ENCODE data around the gene LSP1.

LSP1 gene

DNA sequence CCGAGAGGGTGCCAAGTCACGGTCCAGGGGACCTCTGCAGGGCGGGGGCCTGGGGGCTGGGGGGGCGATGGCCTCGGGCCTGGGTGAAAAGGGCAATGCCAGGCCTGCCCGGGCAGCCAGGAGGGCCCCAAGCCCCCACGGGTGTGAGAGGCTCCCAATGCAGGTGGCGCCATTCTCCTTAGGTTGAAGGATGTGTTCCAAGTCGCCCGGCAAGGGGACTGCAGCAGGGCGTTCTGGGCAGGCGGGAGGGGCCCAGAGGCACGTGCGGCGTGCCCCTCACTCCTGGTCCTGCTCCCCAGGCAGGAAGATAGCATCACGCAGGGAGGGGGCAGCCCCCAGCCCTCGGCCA, 14.8 kb upstream of the LSP1 start:
- no peak for DNase-seq

DNA sequence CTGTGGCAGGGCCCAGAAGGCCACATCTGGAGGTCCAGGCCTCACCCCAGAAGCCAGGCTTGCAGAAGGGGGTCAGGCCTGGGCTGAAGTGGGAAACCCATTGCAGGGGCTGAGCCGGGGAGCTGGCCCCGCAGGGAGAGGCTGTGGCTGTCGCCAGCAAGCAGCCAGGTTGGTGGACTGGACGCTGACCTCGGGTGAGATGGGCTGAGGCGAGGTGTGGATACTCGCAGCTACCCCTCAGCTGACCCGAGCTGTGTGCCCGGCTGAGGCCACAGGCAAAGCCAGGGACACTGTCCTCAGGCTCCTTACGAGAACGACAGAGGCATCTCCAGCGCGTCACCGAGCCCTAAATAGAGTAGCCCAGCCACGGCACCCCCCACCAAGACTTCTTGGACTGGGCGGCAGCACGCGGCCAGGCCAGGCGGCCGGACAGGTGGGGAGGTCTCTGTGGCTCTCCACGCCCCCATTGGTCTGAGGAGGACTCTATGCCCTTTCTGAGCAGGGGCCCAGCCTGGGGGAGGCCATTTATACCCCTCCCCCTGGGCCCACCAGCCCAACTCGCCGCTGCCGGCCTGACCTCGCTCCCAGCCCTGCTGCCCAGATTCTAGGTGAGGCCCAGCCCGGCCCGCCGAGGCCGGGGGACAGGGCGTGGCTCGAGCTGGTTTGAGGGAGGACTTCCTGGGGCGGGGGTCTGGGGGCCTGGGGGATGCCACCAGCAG, 14.3 kb upstream of the LSP1 start, which contains the start of gene TNNI2:
TSS of gene TNNI2 (plus strand) at position 556 of the 719 bp plus-strand sequence. CDS start 716 bp downstream, outside the sequence.
- DNase-seq, result no peak

DNA sequence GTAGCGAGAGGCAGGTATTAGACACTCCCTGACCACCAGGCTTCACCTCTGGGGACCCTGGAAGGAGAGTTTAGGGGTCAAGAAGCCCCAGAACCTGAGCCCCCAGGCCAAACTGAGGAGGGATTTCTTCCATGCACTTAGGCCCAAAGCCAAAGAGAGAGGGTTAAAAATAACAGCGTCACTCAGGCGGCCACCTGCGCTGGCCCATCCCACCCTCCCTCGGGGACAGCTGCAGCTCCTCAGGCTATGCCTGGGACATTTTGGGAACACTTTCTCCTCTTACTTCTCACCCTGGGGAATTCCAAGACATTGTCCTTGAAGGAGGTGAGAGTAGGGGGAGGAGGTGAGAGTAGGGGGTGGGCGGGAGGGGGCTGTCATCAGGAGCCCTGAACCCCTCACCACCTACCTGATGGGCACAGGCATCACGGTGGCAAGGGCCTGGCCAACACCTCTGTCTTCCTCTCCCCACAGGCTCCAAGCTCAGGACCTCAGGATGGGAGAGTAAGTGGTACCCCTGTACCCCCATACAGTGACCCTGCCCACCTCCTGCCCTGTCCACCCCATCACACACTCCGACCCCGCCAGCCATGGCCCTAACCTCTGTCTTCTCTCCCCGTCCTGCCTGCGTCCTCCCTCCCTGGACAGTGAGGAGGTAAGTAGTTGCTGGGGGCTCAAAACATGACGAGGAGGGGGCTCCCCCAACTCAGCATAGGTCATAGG, 13.5 kb upstream of the LSP1 start:
- no peak for DNase-seq

DNA sequence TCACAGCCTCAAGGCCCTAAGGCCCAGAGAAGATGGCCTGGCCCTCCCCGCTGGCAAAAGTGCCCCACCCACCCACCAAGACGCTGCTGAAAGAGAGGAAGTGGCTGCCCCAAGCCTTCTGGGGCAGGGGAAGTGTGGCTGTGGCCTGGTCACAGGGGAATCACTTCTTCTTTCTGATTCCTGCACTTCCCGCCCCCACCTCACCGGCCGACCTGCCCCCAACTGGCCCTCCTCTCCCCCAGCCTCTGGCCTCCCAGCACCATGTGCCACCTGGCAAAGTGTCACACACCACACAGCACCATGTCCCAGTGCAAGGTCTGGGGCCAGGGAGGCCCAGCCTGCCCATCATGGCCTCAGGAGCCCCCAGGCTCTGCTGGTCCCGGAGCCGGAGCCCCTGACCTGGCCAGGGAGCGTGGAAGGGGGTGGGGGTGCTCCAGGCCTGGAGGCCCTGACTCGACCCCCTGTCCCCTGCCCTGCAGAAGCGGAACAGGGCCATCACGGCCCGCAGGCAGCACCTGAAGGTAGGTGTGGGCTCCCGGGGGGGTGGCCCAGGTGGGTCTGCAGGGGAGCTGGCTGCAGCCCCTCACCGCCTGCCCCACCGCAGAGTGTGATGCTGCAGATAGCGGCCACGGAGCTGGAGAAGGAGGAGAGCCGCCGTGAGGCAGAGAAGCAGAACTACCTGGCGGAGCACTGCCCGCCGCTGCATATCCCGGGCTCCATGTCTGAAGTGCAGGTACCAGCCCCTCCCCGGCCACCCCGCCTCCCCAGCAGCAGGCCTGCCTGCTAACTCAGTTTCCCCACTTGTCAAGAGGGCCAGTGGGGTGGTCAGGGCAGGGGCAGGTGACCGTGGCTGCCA, 12.7 kb upstream of the LSP1 start:
- no peak for DNase-seq

DNA sequence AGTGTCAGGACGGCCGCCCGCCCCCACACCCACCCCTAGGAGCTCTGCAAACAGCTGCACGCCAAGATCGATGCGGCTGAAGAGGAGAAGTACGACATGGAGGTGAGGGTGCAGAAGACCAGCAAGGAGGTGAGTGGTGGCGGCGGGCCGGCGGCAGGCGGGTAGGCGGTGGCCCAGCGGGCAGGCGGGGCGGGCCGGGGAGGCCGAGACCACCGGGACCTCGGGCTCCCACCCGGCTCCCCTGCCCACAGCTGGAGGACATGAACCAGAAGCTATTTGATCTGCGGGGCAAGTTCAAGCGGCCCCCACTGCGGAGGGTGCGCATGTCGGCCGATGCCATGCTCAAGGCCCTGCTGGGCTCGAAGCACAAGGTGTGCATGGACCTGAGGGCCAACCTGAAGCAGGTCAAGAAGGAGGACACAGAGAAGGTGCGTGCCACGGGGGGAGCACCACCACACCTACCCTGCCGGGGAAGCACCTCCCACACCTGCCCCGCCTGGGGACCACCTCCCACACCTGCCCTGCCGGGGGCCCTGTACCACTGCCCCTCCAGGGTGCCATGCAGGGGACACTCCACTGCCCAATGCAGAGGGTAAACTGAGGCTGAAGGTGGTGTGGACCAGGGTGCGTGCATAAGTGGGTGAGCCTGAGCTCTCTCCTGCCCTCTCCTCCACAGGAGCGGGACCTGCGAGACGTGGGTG, 12.0 kb upstream of the LSP1 start:
- no peak for DNase-seq

DNA sequence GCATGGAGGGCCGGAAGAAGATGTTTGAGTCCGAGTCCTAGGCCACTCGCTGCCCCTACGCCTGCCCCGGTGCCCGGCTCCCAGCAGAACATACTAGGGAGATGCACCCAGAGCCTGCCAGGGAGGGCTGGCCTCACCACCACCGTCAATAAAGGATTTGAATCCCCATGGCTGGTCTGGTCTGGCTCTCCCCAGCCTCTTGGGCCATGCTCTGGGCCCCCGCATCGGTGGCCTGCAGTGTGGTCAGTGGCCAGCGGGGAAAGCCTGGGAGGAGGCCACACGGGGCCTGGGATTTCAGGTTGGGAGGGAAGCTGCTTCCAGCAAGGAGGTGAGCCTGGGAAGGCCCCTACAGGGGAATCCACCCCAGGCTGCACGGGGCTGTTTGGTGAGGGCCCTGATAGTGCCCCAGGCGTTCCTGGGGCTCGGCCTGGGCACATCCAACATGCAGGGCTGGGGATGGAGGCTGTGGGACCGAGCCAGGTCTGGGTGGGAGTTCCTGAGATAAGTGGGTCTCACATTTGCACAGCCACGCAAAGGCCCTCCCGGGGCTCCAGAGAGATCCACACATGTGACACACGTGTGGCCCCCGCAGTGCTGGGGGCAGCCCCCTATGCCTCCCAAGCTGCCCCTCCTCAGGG, 11.3 kb upstream of the LSP1 start:
- no peak for DNase-seq

DNA sequence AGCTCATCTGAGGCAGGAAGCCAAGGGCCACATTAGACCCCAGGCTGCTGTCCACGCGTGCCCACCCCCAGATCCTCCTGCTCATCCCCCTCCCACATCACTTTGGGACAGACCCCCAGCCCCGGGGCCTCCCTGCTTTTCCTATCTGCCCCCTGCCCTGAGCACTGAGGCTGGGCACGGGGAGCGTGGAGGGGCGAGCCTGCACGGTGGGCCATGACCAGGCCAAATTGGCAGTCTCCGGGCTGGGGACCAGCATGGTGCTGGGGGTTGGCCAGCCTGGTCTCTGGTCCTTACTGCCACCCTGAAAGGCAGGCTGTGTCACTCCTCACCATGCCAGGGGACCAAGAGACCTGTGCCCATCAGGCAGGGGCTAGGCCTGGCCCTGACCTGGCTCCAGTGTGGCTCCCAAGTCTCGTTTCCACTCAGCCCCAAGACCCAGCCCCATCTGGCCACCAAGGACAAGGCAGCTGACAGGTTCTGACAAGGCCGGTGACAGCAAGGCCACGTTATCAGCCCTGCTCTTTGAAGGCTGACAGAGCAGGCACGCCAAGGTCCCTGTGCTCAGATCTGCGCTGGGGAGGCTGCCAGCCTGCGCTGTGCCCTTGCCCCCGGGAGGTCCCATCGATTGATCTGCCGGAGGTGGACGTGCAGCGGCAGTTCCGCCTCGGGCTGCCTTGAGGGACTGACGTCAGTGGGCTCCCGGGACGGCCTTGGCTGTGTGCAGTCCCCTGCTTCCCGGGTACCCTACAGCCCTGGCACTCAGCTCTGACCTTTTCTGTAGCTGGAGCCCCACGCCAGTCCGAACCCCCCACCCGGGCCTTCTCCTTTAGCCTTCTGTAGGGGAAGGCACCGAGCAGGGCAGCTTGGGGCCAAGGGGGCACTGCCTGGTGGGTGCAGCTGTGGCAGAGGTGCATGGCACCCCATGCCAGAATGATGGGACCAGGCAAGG, 10.5 kb upstream of the LSP1 start:
- no peak for DNase-seq

DNA sequence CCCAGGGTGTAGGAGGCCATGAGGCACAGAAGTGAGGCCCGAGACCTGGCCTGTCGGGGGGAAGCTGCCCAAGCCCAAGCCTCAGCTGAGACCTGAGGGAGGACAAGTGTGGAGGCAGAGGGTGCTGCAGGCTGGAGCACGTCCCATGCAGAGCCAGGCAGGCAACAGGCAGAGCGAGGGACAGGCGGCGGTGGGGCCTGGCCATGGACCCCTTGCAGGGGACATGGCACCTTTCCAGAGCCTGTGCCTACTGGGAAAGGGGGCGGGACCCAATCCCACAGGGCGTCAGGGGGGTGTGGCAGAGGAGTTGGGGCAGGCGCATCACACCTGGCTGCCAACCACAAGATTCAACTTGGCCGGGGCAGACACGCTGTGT, 9.8 kb upstream of the LSP1 start:
- no peak for DNase-seq

DNA sequence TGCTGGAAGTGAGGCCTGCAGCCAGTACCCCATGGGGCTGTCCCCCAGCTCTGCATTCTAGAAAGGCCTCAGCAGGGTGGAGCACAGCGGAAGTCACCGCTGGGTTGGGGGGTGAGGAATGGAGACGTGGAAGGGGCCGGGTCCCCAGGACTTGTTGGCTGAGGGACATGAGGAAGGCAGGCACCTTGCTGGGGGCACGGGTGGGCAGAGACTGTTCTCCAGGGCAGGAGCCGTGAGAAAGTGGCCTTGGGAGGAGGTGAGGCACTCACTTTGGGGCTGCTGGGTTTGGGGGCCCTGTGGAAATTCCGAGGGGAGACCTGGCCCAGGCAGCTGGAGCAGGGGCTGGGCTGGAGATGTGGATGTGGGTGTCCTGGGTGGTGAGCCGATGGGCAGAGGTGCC, 9.1 kb upstream of the LSP1 start:
- DNase-seq, result no peak

DNA sequence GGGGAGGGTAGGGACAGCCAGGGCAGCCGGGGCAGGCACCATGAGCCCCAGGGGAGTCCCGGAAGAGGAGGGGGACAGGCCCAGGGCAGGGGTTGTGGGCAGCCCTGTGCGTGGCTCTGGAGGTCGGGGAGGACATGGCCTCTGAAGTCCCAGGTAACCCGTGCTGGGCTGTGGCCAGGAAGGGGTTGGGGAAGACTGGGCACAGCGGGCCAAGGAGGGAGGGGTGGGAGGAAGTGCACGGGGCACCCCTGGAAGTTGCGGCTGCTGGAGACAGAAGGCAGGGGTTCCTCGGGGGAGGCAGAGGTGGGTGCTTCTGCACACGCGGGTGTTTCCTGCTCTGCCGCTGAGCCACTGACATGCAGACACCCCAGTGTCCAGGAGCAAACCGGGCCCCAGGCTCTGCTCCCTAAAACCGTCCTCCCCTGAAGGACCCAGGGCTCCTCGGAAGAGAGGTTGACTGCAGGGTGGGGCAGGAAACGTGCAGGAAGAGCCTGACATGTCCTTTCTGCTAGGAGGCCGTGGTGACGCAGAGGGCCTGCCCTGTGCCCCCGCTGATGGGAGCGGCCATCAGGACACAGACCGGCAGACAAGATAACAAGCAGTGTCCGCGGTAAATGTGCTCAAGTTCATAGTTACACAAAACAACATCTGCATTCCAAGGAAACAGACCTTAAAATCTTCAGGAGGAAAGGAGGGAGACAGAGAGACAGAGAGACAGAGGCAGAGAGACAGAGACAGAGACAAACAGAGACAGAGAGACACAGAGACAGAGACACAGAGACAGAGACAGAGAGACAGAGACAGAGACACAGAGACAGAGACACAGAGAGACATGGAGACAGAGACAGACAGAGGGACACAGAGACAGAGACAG, 8.4 kb upstream of the LSP1 start:
- no peak for DNase-seq

DNA sequence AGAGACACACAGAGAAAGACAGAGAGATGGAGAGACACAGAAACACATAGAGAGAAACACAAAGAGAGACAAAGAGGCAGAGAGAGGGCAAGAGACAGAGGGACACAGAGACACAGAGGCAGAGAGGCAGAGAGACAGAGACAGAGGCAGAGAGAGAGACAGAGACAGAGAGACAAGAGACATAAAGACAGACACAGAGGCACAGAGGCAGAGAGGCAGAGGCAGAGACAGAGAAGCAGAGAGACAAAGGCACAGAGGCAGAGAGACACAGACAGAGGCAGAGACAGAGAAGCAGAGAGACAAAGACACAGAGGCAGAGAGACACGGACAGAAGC, 7.8 kb upstream of the LSP1 start:
- DNase-seq, result no peak

DNA sequence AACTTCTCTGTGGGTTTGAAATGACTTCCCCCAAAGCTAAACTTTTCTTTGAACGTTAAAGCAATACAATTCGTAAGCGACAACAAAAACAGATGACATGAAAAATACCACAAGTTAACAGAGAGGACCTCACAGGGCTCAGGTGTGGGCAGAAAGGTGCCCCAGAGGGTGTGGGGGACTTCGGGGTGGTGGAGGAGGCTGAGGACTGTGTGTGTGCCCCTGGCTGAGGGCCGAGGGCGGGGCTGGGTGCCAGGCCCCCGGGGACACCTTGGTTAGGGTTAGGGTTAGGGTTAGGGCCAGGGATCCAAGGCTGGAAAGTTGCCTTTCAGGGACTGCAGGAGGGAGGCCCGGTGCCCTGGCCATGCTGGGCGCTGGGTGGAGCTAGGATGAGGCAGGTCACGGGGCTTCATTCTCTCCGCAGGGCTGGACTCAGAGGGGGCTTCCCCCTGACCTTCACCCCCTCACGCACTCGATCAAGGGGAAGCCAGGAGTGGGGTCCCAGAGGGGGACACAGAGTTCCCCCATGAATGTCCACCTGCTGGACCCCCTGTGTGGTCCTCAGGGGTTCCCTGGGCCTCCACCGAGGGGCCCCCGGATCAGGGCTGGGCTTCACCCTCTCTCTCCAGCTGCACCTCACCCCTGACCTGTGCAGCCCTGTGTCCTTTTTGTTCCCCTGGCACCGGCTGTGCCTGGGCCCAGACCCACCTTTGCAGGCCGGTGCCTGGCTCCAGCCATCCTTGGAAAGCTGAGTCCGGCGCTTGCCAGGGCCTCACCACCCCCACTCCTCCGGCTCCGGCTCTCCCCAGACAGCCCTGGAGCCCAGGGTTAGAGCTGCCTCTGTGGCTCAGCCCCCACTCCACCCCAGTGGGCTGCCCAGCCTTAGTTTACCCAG, 7.1 kb upstream of the LSP1 start:
- no peak for DNase-seq

DNA sequence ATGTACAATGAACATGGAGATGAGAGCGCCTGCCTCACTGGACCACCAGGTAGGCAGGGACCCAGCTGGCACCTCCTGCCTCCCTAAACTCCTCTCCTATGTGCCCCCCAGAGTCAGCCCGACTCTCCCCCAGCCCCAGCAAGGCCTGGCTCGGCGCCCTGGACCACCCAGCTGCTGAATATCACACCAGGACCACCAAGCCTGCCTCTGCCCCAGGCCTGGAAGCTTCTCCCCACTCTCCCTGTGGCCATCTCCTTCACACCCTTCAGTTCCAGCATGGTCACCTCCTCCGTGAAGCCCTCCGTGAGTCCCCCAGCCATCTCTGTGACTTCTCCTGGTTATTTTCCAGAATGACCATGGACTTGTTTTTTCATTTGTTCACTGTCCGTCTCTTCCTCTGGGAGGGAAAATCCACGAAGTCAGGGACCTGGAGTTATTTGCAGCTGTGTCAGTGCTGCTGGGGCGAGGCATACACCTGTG, 6.4 kb upstream of the LSP1 start:
- no peak for DNase-seq

DNA sequence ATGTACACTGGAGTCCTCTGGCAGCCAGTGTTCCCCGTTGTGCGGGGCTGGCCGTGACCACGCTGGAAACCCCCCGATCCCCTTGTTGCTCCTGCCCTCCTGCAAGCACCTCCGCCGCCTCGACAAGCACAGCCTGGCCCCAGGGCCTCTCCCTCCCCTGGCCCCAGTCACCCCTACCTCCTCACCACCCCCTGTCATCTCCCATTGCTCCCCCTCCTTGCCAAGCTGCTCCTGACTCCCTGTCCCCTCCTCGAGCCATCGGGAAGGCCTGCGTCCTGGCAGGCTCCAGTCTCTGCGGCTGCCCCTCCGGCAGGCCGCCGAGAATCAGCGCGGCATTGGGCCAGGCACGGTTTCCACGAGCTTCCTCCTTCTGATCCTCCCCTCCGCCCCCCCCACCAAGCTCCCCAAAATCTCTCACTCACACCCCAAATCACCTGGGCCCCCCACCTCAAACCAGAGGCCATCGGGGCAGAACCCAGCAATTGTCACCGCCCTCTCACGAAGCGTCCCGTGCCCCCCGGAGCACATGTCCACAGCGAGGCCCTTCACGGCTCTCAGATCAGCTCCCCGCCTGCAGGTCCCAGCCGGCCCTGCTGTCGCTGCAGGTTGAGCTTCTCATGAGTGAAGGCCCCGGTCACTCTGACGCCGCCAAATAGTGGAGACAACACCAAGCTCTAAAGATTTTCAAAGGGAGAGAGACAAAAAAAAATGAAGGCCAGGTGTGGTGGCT, 5.7 kb upstream of the LSP1 start:
- no peak for DNase-seq

DNA sequence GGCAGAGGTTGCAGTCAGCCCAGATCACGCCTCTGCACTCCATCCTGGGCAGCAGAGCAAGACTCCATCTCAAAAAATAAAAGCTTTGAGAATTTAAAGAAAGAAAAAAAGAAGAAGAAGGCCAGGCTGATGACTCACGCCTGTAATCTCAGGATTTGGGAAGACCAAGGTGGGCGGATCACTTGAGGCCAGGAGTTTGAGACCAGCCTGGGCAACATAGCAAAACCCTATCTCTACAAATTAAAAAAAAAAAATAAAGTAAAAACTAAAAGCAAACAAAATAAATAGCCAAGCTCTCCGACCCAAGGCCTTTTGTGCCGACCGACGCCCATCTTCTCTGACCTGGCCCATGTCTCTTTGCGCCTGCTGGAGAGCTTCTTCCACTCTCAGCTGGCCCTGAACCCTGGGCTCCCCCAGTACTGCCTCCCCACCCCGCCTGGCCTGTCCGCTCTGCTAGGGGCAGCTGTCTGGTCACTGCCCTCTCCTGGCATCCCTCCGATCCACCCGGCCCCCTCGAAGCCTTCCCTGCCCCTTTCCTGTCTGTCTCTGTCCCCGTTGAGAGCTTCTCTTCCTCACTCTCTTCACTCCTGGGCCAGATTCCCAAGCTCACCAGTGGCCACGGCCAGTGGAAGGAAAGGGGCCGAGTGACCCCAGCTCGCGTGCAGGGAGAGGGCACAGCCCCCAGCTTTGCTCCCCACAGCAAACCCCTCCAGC, 4.8 kb upstream of the LSP1 start:
- no peak for DNase-seq

DNA sequence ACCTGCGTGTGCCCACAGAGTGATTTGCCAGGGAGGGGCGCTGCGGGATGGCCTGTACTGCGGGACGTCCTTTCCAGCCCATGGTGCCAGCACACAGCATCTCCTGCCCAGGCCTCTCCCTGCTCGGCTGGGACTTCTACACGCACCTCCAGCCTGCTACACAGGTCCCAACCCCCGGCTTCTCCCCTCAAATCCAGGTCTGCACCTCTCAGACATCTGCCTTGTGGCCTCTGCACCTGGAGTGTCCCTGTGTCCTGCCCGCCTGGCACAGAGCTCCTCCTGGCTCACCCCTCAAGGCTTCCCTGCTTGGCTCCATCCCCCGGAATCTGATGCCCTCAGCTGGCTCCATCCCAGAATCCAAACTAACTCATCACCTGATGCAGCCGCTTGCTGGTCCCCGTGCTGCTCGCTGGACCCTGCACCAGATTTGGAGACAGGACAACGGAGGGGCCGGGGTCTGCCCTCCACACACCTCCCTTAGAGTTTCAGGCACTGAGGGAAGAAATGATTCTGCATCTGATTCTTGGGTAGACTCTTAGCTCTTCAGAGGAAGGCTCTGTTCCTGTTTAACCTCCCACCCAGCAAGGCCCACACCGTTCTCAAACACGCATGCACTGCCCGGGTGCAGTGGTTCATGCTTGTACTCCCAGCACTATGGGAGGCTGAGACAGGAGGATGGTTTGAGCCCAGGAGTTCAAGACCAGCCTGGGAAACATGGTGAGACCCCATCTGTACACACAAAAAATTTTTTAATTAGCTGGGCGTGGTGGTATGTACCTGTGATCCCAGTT, 4.0 kb upstream of the LSP1 start:
- no peak for DNase-seq

All from DMS79 (cell line).